GM12874 (cell line): ENCODE data around the gene KCNG4.

Experiments used
- TF ChIP-seq, protein P1 (sequence below): IDR thresholded peaks from 2 replicates; pipeline ENCODE4 v1.5.1; 2011; ENCODE audit warnings: low read depth, mild to moderate bottlenecking, control low read depth, low read length, moderate library complexity; ENCODE audit not compliant: insufficient read depth

The KCNG4 gene

GRCh38 chr16:84279881-84280280 is 40.1 kb upstream of the KCNG4 start:
- TF ChIP-seq, protein P1, sequence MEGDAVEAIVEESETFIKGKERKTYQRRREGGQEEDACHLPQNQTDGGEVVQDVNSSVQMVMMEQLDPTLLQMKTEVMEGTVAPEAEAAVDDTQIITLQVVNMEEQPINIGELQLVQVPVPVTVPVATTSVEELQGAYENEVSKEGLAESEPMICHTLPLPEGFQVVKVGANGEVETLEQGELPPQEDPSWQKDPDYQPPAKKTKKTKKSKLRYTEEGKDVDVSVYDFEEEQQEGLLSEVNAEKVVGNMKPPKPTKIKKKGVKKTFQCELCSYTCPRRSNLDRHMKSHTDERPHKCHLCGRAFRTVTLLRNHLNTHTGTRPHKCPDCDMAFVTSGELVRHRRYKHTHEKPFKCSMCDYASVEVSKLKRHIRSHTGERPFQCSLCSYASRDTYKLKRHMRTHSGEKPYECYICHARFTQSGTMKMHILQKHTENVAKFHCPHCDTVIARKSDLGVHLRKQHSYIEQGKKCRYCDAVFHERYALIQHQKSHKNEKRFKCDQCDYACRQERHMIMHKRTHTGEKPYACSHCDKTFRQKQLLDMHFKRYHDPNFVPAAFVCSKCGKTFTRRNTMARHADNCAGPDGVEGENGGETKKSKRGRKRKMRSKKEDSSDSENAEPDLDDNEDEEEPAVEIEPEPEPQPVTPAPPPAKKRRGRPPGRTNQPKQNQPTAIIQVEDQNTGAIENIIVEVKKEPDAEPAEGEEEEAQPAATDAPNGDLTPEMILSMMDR, result no peak

- TF ChIP-seq, protein P1, result no peak
Observed at GRCh38 chr16:84278968-84279367, 39.2 kb upstream of the KCNG4 start.

DNA sequence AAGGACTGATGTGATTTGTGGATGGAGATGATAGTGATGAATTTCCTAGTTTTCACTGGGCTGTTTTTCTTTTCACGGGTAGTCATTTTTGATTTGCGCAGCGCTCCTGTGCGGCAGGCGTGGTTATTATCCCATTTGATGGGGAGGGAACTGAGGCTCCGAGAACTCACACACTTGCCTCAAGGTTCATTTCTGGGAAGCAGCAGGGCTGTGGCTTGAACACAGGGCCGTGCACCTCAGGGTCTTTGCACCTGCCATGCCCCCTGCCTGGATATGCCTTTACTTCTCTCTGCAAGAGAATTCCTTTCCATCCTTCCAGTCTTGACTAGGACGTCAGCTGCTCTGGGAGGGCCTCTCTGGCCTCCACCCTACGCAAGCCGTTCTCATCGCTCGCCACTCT is 38.5 kb upstream of the KCNG4 start:
- TF ChIP-seq, protein P1, result no peak

DNA sequence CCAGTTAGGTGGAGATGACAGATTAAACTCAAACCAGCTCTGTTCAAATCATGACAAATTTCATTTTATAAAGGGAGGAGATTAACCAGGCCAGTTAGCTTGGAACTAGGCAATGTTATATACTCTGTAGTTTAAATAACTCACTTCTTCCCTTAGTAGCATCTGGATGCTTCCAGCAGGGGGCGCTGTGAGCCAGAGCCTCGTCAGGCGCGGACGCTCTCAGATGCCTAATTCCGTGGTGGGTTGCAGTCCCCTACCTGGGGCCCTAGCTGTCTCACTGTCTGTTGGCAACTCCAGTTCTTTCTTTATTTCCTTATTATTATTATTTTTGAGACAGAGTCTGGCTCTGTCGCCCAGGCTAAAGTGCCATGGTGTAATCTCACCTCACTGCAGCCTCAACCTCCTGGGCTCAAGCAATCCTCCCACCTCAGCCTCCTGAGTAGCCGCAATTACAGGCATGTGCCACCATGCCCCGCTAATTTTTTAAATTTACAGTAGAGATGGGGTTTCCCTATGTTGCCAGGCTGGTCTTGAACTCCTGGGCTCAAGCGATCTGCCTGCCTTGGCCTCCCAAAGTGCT is 37.5 kb upstream of the KCNG4 start:
- TF ChIP-seq, protein P1, result peak; percentile 74

GRCh38 chr16:84275585-84276151 is 35.9 kb upstream of the KCNG4 start:
- TF ChIP-seq, protein P1, result no peak

DNA sequence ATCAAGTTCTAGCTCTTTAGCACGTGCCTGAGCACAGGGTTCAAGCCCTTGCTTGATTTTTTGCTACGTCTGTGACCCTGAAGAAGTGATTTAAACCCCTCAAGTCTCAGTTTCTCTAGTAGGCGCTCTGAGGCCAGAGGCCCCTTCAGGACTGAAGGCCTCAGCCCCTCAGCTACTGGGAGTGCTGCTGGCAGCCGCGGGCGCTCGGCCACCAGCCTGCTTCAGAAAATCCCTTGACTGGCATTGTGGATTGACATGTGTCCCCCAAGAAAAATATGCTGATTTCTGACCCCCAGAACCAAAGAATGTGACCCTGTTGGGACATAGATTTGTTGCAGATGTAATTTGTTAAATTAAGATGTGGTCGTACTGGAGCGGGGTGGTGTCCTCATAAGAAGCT is 34.7 kb upstream of the KCNG4 start:
- TF ChIP-seq, protein P1, result no peak

GRCh38 chr16:84272740-84273320 is 33.0 kb upstream of the KCNG4 start:
- TF ChIP-seq, protein P1, result no peak
